PFSK-1 (cell line): ENCODE data around the gene AATK.

ENCODE experiments used
- FOXP2 ChIP-seq: optimal IDR thresholded peaks from 2 replicates; pipeline ENCODE3; 2011; ENCODE audit warnings: borderline replicate concordance, control low read depth, inconsistent platforms; ENCODE audit not compliant: insufficient read depth; ENCODE audit errors: extremely low read length, extremely low read depth
- POLR2AphosphoS5 ChIP-seq: IDR thresholded peaks from 2 replicates; pipeline ENCODE4 v1.6.1; 2012; ENCODE audit warnings: low read depth, mild to moderate bottlenecking, control low read depth, low read length, moderate library complexity
- REST ChIP-seq, 2 experiments: IDR thresholded peaks; 2 replicates each; pipeline versions ENCODE4 v1.6.1 to v1.8.0; 2011 to 2012; ENCODE audit warnings: low read depth in 2 of 2, low read length in 2 of 2, control low read depth in 1 of 2, inconsistent platforms in 1 of 2, mild to moderate bottlenecking in 1 of 2, moderate library complexity in 1 of 2; ENCODE audit not compliant: insufficient read depth in 1 of 2
- SIN3A ChIP-seq: IDR thresholded peaks from 2 replicates; pipeline ENCODE4 v1.6.1; 2012; ENCODE audit warnings: mild to moderate bottlenecking, low read length, moderate library complexity, borderline replicate concordance; ENCODE audit not compliant: insufficient read depth
- TAF1 ChIP-seq: IDR thresholded peaks from 2 replicates; pipeline ENCODE4 v1.6.1; 2012; ENCODE audit warnings: low read length, control low read depth, borderline replicate concordance; ENCODE audit not compliant: insufficient read depth

AATK gene

GRCh38 chr17:81197831-81198490 is 31.9 kb upstream of the AATK start:
- TF ChIP-seq POLR2AphosphoS5 (no peak), FOXP2 (no peak), SIN3A (no peak)

GRCh38 chr17:81197409-81197795 is 31.4 kb upstream of the AATK start:
- TF ChIP-seq FOXP2 (no peak), SIN3A (no peak), POLR2AphosphoS5 (no peak), REST (IDR thresholded peaks at IDR 0.05; ENCODE audit: insufficient read depth in 1 of 2, low read depth in 2 of 2, low read length in 2 of 2) (no peak), TAF1 (no peak)

- TF ChIP-seq TAF1 (no peak), POLR2AphosphoS5 (no peak), REST (IDR thresholded peaks at IDR 0.05; ENCODE audit: insufficient read depth in 1 of 2, low read depth in 2 of 2, low read length in 2 of 2) (no peak), SIN3A (no peak), FOXP2 (no peak)
Observed at GRCh38 chr17:81196505-81197408, 30.7 kb upstream of the AATK start.

GRCh38 chr17:81195941-81196495 is 30.0 kb upstream of the AATK start:
- TF ChIP-seq POLR2AphosphoS5 (no peak), SIN3A (no peak), REST (IDR thresholded peaks at IDR 0.05; ENCODE audit: insufficient read depth in 1 of 2, low read depth in 2 of 2, low read length in 2 of 2) (no peak), TAF1 (no peak), FOXP2 (no peak)

- no peak for TF ChIP-seq POLR2AphosphoS5
- TF ChIP-seq TAF1 = no peak
- TF ChIP-seq SIN3A = no peak
- no peak for TF ChIP-seq REST (IDR thresholded peaks at IDR 0.05; ENCODE audit: insufficient read depth in 1 of 2, low read depth in 2 of 2, low read length in 2 of 2)
- TF ChIP-seq FOXP2 = no peak
Observed at GRCh38 chr17:81194941-81195901, 29.2 kb upstream of the AATK start.
